ENCODE results near the gene TBCC. TPM values are rescaled to one million over a fixed set of nuclear protein-coding genes. Genes with fewer than 3 reads are reported as not detected.
"Not testable (repeated sequence)": the region's sequence is repeated elsewhere in the genome, so short reads cannot be mapped to it uniquely, and the experiment has no call there.

Gene TBCC
- total RNA-seq, 1 donor from 2014 or later, result 17.8 TPM

DNA sequence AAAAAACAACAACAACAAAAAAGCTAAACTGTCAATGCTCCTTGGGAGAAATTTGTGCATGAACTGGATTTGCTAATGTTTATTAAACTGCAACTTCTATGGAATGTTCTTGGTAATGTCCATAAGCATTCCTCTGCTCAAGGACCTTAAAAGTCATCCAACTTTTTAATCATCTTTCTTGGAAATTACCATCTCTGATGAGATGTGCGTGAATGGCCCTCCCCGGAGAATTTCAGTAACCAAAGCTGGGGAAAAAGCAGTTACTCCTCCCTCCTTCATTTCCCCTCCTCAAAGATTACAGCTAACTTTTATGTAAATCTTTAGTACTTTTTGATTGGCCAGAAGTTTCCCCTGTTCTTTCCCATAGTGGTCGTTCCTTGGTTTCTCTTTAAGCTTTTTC lies 5.2 kb downstream of the TBCC start:
- Histone ChIP-seq H3K27me3 (no peaks in the 10 kb centered on the region), H3K27ac (no peak overlapping the region), H3K36me3 (no peaks in the 10 kb centered on the region), H3K4me3 (no peak overlapping the region), H3K4me1 (peaks cover 12% of the 10 kb centered on the region), H3K9me3 (no peaks in the 10 kb centered on the region)
- intact Hi-C loops (cut with DNase I), result no loop called here
- DNase-seq (no peak), ATAC-seq (no peak)
- TF ChIP-seq, protein P1, sequence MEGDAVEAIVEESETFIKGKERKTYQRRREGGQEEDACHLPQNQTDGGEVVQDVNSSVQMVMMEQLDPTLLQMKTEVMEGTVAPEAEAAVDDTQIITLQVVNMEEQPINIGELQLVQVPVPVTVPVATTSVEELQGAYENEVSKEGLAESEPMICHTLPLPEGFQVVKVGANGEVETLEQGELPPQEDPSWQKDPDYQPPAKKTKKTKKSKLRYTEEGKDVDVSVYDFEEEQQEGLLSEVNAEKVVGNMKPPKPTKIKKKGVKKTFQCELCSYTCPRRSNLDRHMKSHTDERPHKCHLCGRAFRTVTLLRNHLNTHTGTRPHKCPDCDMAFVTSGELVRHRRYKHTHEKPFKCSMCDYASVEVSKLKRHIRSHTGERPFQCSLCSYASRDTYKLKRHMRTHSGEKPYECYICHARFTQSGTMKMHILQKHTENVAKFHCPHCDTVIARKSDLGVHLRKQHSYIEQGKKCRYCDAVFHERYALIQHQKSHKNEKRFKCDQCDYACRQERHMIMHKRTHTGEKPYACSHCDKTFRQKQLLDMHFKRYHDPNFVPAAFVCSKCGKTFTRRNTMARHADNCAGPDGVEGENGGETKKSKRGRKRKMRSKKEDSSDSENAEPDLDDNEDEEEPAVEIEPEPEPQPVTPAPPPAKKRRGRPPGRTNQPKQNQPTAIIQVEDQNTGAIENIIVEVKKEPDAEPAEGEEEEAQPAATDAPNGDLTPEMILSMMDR (IDR thresholded peaks at IDR 0.05), result no peak

- Histone ChIP-seq H3K9me3 (no peaks in the 10 kb centered on the region), H3K27me3 (no peaks in the 10 kb centered on the region), H3K36me3 (no peaks in the 10 kb centered on the region), H3K4me1 (no peaks in the 10 kb centered on the region), H3K27ac (no peak overlapping the region), H3K4me3 (no peak overlapping the region)
- TF ChIP-seq, protein P1 (IDR thresholded peaks at IDR 0.05), result no peak
- no peak for ATAC-seq
- no peak for DNase-seq
- intact Hi-C loops (cut with DNase I), result no loop called here
These were observed 9.9 kb downstream of the TBCC start for GRCh38 chr6:42735976-42736375.

- intact Hi-C loops (cut with DNase I); H3K27ac ChIP-seq; H3K36me3 ChIP-seq; H3K27me3 ChIP-seq; H3K4me1 ChIP-seq; H3K9me3 ChIP-seq; H3K4me3 ChIP-seq: not testable (repeated sequence)
- peak; percentile 66 for DNase-seq
- peak; percentile 53 for ATAC-seq
These were observed 11.9 kb downstream of the TBCC start for GRCh38 chr6:42733867-42734481.

GRCh38 chr6:42729731-42730130 lies 16.2 kb downstream of the TBCC start:
- ATAC-seq (no peak), DNase-seq (no peak)
- H3K27ac ChIP-seq, result no peak overlapping the region
- no peaks in the 10 kb centered on the region for H3K27me3 ChIP-seq
- peaks cover 8% of the 10 kb centered on the region for H3K4me1 ChIP-seq
- H3K9me3 ChIP-seq, result no peaks in the 10 kb centered on the region
- no peaks in the 10 kb centered on the region for H3K36me3 ChIP-seq
- TF ChIP-seq, protein P1 (IDR thresholded peaks at IDR 0.05), result no peak
- intact Hi-C loops (cut with DNase I), result loop anchor here (10.0 kb wide), 1 partner anchor 55 kb away; no protein-coding TSS in a partner anchor
- no peak overlapping the region for H3K4me3 ChIP-seq

GRCh38 chr6:42727627-42728026 lies 18.3 kb downstream of the TBCC start:
- no peak for ATAC-seq
- TF ChIP-seq, protein P1 (IDR thresholded peaks at IDR 0.05), result no peak
- intact Hi-C loops (cut with DNase I), result loop anchor here (10.0 kb wide), 1 partner anchor 53 kb away; no protein-coding TSS in a partner anchor
- Histone ChIP-seq H3K4me1 (peaks cover 8% of the 10 kb centered on the region), H3K36me3 (no peaks in the 10 kb centered on the region), H3K27ac (peak overlapping the region; percentile 82), H3K4me3 (peak overlapping the region; percentile 61), H3K27me3 (no peaks in the 10 kb centered on the region), H3K9me3 (no peaks in the 10 kb centered on the region)
- peak; percentile 64 for DNase-seq

DNA sequence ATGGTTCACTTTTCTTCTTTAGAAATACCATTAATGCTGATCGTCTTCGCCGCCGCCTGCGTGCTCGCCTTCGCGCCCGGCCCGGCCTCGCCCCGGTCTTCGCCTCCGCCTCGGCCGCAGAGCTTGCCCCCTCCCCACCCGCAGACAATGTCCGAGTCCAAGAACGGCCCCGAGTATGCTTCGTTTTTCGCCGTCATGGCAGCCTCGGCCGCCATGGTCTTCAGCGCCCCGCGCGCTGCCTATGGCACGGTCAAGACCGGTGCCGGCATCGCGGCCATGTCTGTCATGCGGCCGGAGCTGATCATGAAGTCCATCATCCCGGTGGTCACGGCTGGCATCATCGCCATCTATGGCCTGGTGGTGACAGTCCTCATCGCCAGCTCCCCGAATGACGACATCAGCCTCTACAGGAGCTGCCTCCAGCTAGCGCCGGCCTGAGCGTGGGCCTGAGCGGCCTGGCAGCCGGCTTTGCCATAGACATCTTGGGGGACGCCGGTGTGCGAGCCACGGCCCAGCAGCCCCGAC lies 18.8 kb downstream of the TBCC start:
- H3K4me3 ChIP-seq, result peak overlapping the region; percentile 61
- ATAC-seq (peak; percentile 58), DNase-seq (peak; percentile 70)
- TF ChIP-seq, protein P1 (IDR thresholded peaks at IDR 0.05), result no peak
- H3K36me3 ChIP-seq, result no peaks in the 10 kb centered on the region
- H3K9me3 ChIP-seq, result no peaks in the 10 kb centered on the region
- no peaks in the 10 kb centered on the region for H3K27me3 ChIP-seq
- peaks cover 8% of the 10 kb centered on the region for H3K4me1 ChIP-seq
- intact Hi-C loops (cut with DNase I), result loop anchor here (10.0 kb wide), 1 partner anchor 52 kb away; no protein-coding TSS in a partner anchor
- peak overlapping the region; percentile 82 for H3K27ac ChIP-seq

All from upper lobe of right lung (tissue), 1 donor.